Duodenal mucosa (tissue), 2 donors: ENCODE results near the gene RNF223.

Experiments
- H3K27ac ChIP-seq: one replicate; pipeline ENCODE4 v1.7.0; 2013; ENCODE audit warnings: low read depth, low read length
- H3K27me3 ChIP-seq, 2 donors: one replicate each; pipeline ENCODE4 v1.7.0; 2013; ENCODE audit warnings: low read length in 2 of 2, control low read depth in 1 of 2; ENCODE audit not compliant: insufficient read depth in 2 of 2, control insufficient read depth in 1 of 2
- H3K36me3 ChIP-seq, 2 donors: one replicate each; pipeline ENCODE4 v1.7.0; 2013; ENCODE audit warnings: low read length in 2 of 2, control low read depth in 1 of 2; ENCODE audit not compliant: insufficient read depth in 2 of 2, control insufficient read depth in 1 of 2
- H3K4me1 ChIP-seq, 2 donors: one replicate each; pipeline ENCODE4 v1.7.0; 2013; ENCODE audit warnings: low read length in 2 of 2, control low read depth in 1 of 2; ENCODE audit not compliant: insufficient read depth in 2 of 2, control insufficient read depth in 1 of 2
- H3K4me3 ChIP-seq, 2 donors: one replicate each; pipeline ENCODE4 v1.7.0; 2013; ENCODE audit warnings: low read length in 2 of 2, low read depth in 1 of 2
- H3K9ac ChIP-seq, 2 donors: one replicate each; pipeline ENCODE4 v1.7.0; 2013; ENCODE audit warnings: low read length in 2 of 2, low read depth in 1 of 2
- H3K9me3 ChIP-seq, 2 donors: one replicate each; pipeline ENCODE4 v1.7.0; 2013; ENCODE audit warnings: low read length in 2 of 2, control low read depth in 1 of 2; ENCODE audit not compliant: control insufficient read depth in 1 of 2

RNF223 gene

GRCh38 chr1:1092149-1092855 is 18.2 kb upstream of the RNF223 start:
- no peak overlapping the region for H3K27ac ChIP-seq
- no peaks in the 10 kb centered on the region for H3K4me1 ChIP-seq
- H3K27me3 ChIP-seq, result no peaks in the 10 kb centered on the region
- no peak overlapping the region for H3K9ac ChIP-seq
- no peak overlapping the region for H3K4me3 ChIP-seq
- no peaks in the 10 kb centered on the region for H3K9me3 ChIP-seq
- no peaks in the 10 kb centered on the region for H3K36me3 ChIP-seq

GRCh38 chr1:1091344-1092148 is 17.4 kb upstream of the RNF223 start:
- Histone ChIP-seq H3K27ac (no peak overlapping the region), H3K36me3 (no peaks in the 10 kb centered on the region), H3K4me3 (no peak overlapping the region), H3K4me1 (no peaks in the 10 kb centered on the region), H3K9me3 (no peaks in the 10 kb centered on the region), H3K27me3 (no peaks in the 10 kb centered on the region), H3K9ac (no peak overlapping the region)

GRCh38 chr1:1090424-1091343 is 16.6 kb upstream of the RNF223 start:
- Histone ChIP-seq H3K4me3 (no peak overlapping the region), H3K4me1 (no peaks in the 10 kb centered on the region), H3K27me3 (no peaks in the 10 kb centered on the region), H3K9ac (no peak overlapping the region), H3K36me3 (no peaks in the 10 kb centered on the region), H3K9me3 (no peaks in the 10 kb centered on the region), H3K27ac (no peak overlapping the region)

- no peaks in the 10 kb centered on the region for H3K4me1 ChIP-seq
- H3K9me3 ChIP-seq, result no peaks in the 10 kb centered on the region
- no peaks in the 10 kb centered on the region for H3K36me3 ChIP-seq
- H3K27ac ChIP-seq, result no peak overlapping the region
- no peak overlapping the region for H3K9ac ChIP-seq
- H3K4me3 ChIP-seq, result no peak overlapping the region
- H3K27me3 ChIP-seq, result no peaks in the 10 kb centered on the region
Observed at GRCh38 chr1:1089731-1090423, 15.8 kb upstream of the RNF223 start.

GRCh38 chr1:1088801-1089680 is 14.9 kb upstream of the RNF223 start:
- no peaks in the 10 kb centered on the region for H3K36me3 ChIP-seq
- no peak overlapping the region for H3K9ac ChIP-seq
- no peak overlapping the region for H3K4me3 ChIP-seq
- no peaks in the 10 kb centered on the region for H3K4me1 ChIP-seq
- no peaks in the 10 kb centered on the region for H3K27me3 ChIP-seq
- no peak overlapping the region for H3K27ac ChIP-seq
- H3K9me3 ChIP-seq, result no peaks in the 10 kb centered on the region

GRCh38 chr1:1088029-1088800 is 14.1 kb upstream of the RNF223 start:
- Histone ChIP-seq H3K9me3 (no peaks in the 10 kb centered on the region), H3K4me3 (no peak overlapping the region), H3K9ac (no peak overlapping the region), H3K27me3 (no peaks in the 10 kb centered on the region), H3K27ac (no peak overlapping the region), H3K36me3 (no peaks in the 10 kb centered on the region), H3K4me1 (no peaks in the 10 kb centered on the region)

GRCh38 chr1:1087351-1088028 is 13.4 kb upstream of the RNF223 start:
- no peaks in the 10 kb centered on the region for H3K9me3 ChIP-seq
- H3K27ac ChIP-seq, result no peak overlapping the region
- H3K4me1 ChIP-seq, result no peaks in the 10 kb centered on the region
- H3K9ac ChIP-seq, result no peak overlapping the region
- H3K36me3 ChIP-seq, result no peaks in the 10 kb centered on the region
- no peak overlapping the region for H3K4me3 ChIP-seq
- no peaks in the 10 kb centered on the region for H3K27me3 ChIP-seq

GRCh38 chr1:1086911-1087341 is 12.8 kb upstream of the RNF223 start:
- no peak overlapping the region for H3K27ac ChIP-seq
- no peak overlapping the region for H3K4me3 ChIP-seq
- H3K9ac ChIP-seq, result no peak overlapping the region
- no peaks in the 10 kb centered on the region for H3K27me3 ChIP-seq
- H3K4me1 ChIP-seq, result no peaks in the 10 kb centered on the region
- H3K36me3 ChIP-seq, result no peaks in the 10 kb centered on the region
- H3K9me3 ChIP-seq, result no peaks in the 10 kb centered on the region
